HEK293 (cell line): Measurements from ENCODE around the gene MUC21.
A peak's percentile ranks its signal among the peaks of the same experiment; 100 is the strongest.

Experiments used
- CTCF ChIA-PET: fragments of 350-600 bp; formaldehyde crosslinking; extraction: SDS; loops from one replicate; lab custom pipeline; 2021; ENCODE audit warnings: antibody characterized with exemption; lab: Yijun Ruan, JAX
- POLR2A ChIA-PET: fragments of 300-600 bp; formaldehyde crosslinking; extraction: SDS; loops from one replicate; lab custom pipeline; 2020; ENCODE audit warnings: antibody characterized with exemption, inconsistent platforms; lab: Yijun Ruan, JAX
- H3K27ac ChIP-seq: fragments of 200-500 bp; sonication (Bioruptor generic); 2 replicates; pipeline ENCODE4 v1.5.1; 2014; ENCODE audit warnings: low read depth, low read length, control low read depth, inconsistent platforms; ENCODE audit errors: extremely low read depth
- H3K36me3 ChIP-seq, 2 experiments: fragments of 200-500 bp in 1 of 2; sonication (Bioruptor generic) in 1 of 2; 1 replicate in 1 of 2; 2 replicates in 1 of 2; pipeline ENCODE4 v1.5.1; 2014 to 2017; ENCODE audit warnings: inconsistent platforms in 2 of 2, low read length in 2 of 2; ENCODE audit not compliant: control insufficient read depth in 2 of 2, insufficient read depth in 1 of 2
- H3K4me1 ChIP-seq: fragments of 200-500 bp; sonication (Bioruptor generic); 2 replicates; pipeline ENCODE4 v1.5.1; 2014; ENCODE audit warnings: mild to moderate bottlenecking, low read length, inconsistent platforms; ENCODE audit not compliant: control insufficient read depth, insufficient read depth
- H3K4me3 ChIP-seq: 2 replicates; pipeline ENCODE4 v1.5.1; 2011; ENCODE audit warnings: low read depth, mild to moderate bottlenecking, control low read depth, low read length, moderate library complexity
- H3K9me3 ChIP-seq: fragments of 200-500 bp; sonication (Bioruptor generic); 2 replicates; pipeline ENCODE4 v1.5.1; 2014; ENCODE audit warnings: low read depth, low read length, inconsistent platforms; ENCODE audit not compliant: control insufficient read depth, insufficient read depth
- MZF1 ChIP-seq: fragments of 450-650 bp; formaldehyde crosslinking; IDR thresholded peaks from 2 replicates; pipeline ENCODE4 v1.5.1; 2017; ENCODE audit warnings: missing biosample characterization, missing genetic modification characterization, borderline replicate concordance
- OSR2 ChIP-seq: fragments of 450-650 bp; formaldehyde crosslinking; IDR thresholded peaks from 2 replicates; pipeline ENCODE4 v1.5.1; 2016; ENCODE audit warnings: missing biosample characterization, missing genetic modification characterization
- SCRT2 ChIP-seq: fragments of 450-650 bp; formaldehyde crosslinking; IDR thresholded peaks from 2 replicates; pipeline ENCODE4 v1.5.1; 2016; ENCODE audit warnings: missing biosample characterization, missing genetic modification characterization
- ZEB2 ChIP-seq: fragments of 450-650 bp; formaldehyde crosslinking; IDR thresholded peaks from 2 replicates; pipeline ENCODE4 v1.5.1; 2016; ENCODE audit warnings: missing biosample characterization, missing genetic modification characterization
- ZFP37 ChIP-seq: fragments of 450-650 bp; formaldehyde crosslinking; IDR thresholded peaks from 2 replicates; pipeline ENCODE4 v1.5.1; 2016; ENCODE audit warnings: missing biosample characterization, missing genetic modification characterization
- ZFP69B ChIP-seq: fragments of 450-650 bp; formaldehyde crosslinking; IDR thresholded peaks from 2 replicates; pipeline ENCODE4 v1.5.1; 2016; ENCODE audit warnings: missing biosample characterization, missing genetic modification characterization
- ZNF121 ChIP-seq: fragments of 450-650 bp; formaldehyde crosslinking; IDR thresholded peaks from 2 replicates; pipeline ENCODE4 v1.5.1; 2016; ENCODE audit warnings: missing biosample characterization, missing genetic modification characterization
- ZNF132 ChIP-seq: fragments of 450-650 bp; formaldehyde crosslinking; IDR thresholded peaks from 2 replicates; pipeline ENCODE4 v1.5.1; 2017; ENCODE audit warnings: missing biosample characterization, missing genetic modification characterization, borderline replicate concordance
- ZNF211 ChIP-seq: fragments of 450-650 bp; formaldehyde crosslinking; IDR thresholded peaks from 2 replicates; pipeline ENCODE4 v1.5.1; 2016; ENCODE audit warnings: low read depth, missing biosample characterization, missing genetic modification characterization
- ZNF214 ChIP-seq: fragments of 450-650 bp; formaldehyde crosslinking; IDR thresholded peaks from 2 replicates; pipeline ENCODE4 v1.5.1; 2017; ENCODE audit warnings: missing biosample characterization, mild to moderate bottlenecking, missing genetic modification characterization, borderline replicate concordance
- ZNF221 ChIP-seq: fragments of 450-650 bp; formaldehyde crosslinking; IDR thresholded peaks from 2 replicates; pipeline ENCODE4 v1.5.1; 2017; ENCODE audit warnings: missing biosample characterization, missing genetic modification characterization, borderline replicate concordance
- ZNF426 ChIP-seq: fragments of 450-650 bp; formaldehyde crosslinking; IDR thresholded peaks from 2 replicates; pipeline ENCODE4 v1.5.1; 2017; ENCODE audit warnings: missing biosample characterization, missing genetic modification characterization, mild to moderate bottlenecking, inconsistent platforms, moderate library complexity
- ZNF433 ChIP-seq: fragments of 450-650 bp; formaldehyde crosslinking; IDR thresholded peaks from 2 replicates; pipeline ENCODE4 v1.5.1; 2016; ENCODE audit warnings: missing biosample characterization, missing genetic modification characterization, low read depth
- ZNF549 ChIP-seq: fragments of 450-650 bp; IDR thresholded peaks from 2 replicates; pipeline ENCODE4 v1.5.1; 2018; ENCODE audit warnings: missing biosample characterization, missing genetic modification characterization, mild to moderate bottlenecking, inconsistent platforms, moderate library complexity
- ZNF571 ChIP-seq: fragments of 450-650 bp; formaldehyde crosslinking; IDR thresholded peaks from 2 replicates; pipeline ENCODE4 v1.5.0; 2017; ENCODE audit warnings: missing biosample characterization, missing genetic modification characterization
- ZNF600 ChIP-seq: fragments of 450-650 bp; formaldehyde crosslinking; IDR thresholded peaks from 2 replicates; pipeline ENCODE4 v1.5.1; 2016; ENCODE audit warnings: missing biosample characterization, missing genetic modification characterization
- ZNF701 ChIP-seq: fragments of 450-650 bp; formaldehyde crosslinking; IDR thresholded peaks from 2 replicates; pipeline ENCODE4 v1.5.1; 2016; ENCODE audit warnings: missing biosample characterization, missing genetic modification characterization
- ZNF792 ChIP-seq: fragments of 450-650 bp; formaldehyde crosslinking; IDR thresholded peaks from 2 replicates; pipeline ENCODE4 v1.5.1; 2016; ENCODE audit warnings: missing biosample characterization, missing genetic modification characterization
- TF ChIP-seq, protein P1 (sequence below): fragments of 450-650 bp; formaldehyde crosslinking; IDR thresholded peaks from 2 replicates; pipeline ENCODE4 v1.5.1; 2016; ENCODE audit warnings: missing biosample characterization, missing genetic modification characterization
- TF ChIP-seq, protein P2 (sequence below): fragments of 450-650 bp; formaldehyde crosslinking; IDR thresholded peaks from 2 replicates; pipeline ENCODE4 v1.5.1; 2016; ENCODE audit warnings: missing biosample characterization, missing genetic modification characterization
- TF ChIP-seq, protein P3 (sequence below): fragments of 450-650 bp; formaldehyde crosslinking; IDR thresholded peaks from 2 replicates; pipeline ENCODE4 v1.5.1; 2016; ENCODE audit warnings: missing biosample characterization, missing genetic modification characterization

Gene MUC21

DNA sequence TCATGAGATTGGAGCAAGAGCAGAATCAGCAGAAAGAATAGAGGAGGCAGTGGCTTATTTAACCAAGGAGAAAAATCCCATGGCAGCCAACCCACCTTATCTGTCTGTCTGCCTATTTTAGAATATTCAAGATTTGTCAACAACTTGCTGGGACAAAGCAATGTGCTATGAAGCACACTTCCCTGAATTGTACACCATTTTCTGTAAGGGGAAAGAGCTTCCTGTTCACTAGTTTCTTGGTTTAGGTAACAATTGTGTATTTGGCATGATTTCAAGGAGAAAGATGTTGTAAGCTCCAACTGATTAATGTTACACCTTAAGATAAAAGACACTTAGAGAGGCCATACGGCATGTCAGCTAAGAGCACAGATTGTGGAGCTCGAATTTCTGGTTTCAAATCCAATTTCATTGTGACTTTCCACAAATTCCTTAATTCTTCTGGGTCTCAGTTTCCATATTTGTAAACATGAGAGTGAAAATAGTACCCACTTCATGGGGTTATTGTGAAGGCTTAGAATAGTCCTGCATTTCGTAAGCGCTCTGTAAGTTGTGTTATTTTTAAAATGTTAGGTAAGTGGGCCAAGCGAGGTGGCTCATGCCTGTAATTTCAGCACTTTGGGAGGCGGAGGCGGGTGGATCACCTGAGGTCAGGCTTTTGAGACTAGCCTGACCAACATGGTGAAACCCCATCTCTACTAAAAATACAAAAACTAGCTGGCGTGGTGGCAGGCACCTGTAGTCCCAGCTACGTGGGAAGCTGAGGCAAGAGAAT, 21.9 kb downstream of the MUC21 start:
- ChIA-PET CTCF (interaction anchor here (1.2 to 1.5 kb wide), 3 partner anchors 63 to 74 kb away, joined by 3 to 5 read pairs (median 4); no protein-coding TSS in a partner anchor), POLR2A (no interaction called here)
- TF ChIP-seq ZNF121 (tag by site-specific recombination) (no peak), ZFP37 (tag by site-specific recombination) (no peak), ZNF792 (no peak), SCRT2 (tag by site-specific recombination) (no peak), OSR2 (tag by site-specific recombination) (no peak), ZNF600 (tag by site-specific recombination) (no peak), ZNF426 (tag by site-specific recombination) (no peak), ZNF132 (tag by site-specific recombination) (no peak), MZF1 (no peak), ZNF571 (no peak), ZFP69B (tag by site-specific recombination) (no peak), ZNF701 (tag by site-specific recombination) (no peak), ZNF433 (no peak), ZEB2 (tag by site-specific recombination) (no peak)
- TF ChIP-seq, protein P1, sequence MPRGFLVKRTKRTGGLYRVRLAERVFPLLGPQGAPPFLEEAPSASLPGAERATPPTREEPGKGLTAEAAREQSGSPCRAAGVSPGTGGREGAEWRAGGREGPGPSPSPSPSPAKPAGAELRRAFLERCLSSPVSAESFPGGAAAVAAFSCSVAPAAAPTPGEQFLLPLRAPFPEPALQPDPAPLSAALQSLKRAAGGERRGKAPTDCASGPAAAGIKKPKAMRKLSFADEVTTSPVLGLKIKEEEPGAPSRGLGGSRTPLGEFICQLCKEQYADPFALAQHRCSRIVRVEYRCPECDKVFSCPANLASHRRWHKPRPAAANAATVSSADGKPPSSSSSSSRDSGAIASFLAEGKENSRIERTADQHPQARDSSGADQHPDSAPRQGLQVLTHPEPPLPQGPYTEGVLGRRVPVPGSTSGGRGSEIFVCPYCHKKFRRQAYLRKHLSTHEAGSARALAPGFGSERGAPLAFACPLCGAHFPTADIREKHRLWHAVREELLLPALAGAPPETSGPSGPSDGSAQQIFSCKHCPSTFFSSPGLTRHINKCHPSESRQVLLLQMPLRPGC (tag by site-specific recombination): no peak
- 0 out of 2 replicates have a peak, but pooled peaks cover 2% of the 10 kb centered on the region for H3K4me1 ChIP-seq
- H3K36me3 ChIP-seq: no peaks in the 10 kb centered on the region
- H3K27ac ChIP-seq: no peak overlapping the region
- H3K9me3 ChIP-seq: no peaks in the 10 kb centered on the region
- H3K4me3 ChIP-seq: no peak overlapping the region

DNA sequence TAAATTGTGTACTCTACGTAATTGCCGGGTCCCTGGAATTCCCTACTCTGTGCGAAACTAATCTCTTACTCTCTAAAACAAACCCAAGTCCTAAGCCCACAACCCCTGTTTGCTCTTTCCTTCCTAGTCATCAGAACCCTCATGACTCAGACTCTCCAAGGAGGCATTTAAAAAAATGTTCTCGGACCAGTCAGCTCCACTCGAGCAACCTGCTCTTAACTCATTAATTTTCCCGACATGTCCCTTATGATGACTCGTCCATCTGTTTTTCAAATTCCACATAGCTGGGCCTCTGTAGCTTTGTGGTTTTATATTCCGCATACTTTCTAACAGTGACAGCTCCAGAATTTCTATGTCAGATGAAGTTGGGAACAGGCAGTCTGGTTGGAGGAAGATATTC, 24.2 kb downstream of the MUC21 start:
- no peaks in the 10 kb centered on the region for H3K9me3 ChIP-seq
- no peak for TF ChIP-seq ZNF221 (tag by site-specific recombination)
- TF ChIP-seq, protein P2, sequence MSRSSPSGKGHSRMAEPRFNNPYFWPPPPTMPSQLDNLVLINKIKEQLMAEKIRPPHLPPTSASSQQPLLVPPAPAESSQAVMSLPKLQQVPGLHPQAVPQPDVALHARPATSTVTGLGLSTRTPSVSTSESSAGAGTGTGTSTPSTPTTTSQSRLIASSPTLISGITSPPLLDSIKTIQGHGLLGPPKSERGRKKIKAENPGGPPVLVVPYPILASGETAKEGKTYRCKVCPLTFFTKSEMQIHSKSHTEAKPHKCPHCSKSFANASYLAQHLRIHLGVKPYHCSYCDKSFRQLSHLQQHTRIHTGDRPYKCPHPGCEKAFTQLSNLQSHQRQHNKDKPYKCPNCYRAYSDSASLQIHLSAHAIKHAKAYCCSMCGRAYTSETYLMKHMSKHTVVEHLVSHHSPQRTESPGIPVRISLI (tag by site-specific recombination): peak; percentile 60; the same call in 1 of the 2 replicates
- POLR2A ChIA-PET: no interaction called here
- H3K4me1 ChIP-seq: 0 out of 2 replicates have a peak, but pooled peaks cover 2% of the 10 kb centered on the region
- H3K36me3 ChIP-seq: no peaks in the 10 kb centered on the region
- CTCF ChIA-PET: interaction anchor here (0.6 to 1.6 kb wide), 6 partner anchors 20 to 329 kb away, joined by 3 to 6 read pairs (median 4); no protein-coding TSS in a partner anchor
- no peak overlapping the region for H3K4me3 ChIP-seq
- H3K27ac ChIP-seq: no peak overlapping the region

DNA sequence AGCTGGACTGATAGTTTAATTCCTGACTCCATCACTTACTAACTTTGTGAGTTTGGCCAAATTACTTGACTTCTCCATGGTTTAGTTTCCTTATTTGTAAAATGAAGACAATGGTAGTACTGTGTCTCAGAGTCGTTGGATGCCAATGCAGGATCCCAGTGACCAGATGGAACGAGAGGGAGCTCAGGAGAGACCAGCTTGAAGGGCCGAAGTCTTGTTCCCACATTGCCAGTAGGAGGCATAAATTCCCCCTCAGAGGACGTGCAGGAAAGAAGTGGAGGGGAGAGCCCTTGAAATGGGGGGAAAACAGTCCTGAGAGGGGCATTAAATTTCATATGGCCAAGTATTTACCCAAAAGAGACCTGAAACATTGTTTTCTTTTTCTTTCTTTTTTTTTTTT, 24.6 kb downstream of the MUC21 start:
- Histone ChIP-seq H3K36me3 (no peaks in the 10 kb centered on the region), H3K4me3 (no peak overlapping the region), H3K27ac (no peak overlapping the region), H3K4me1 (0 out of 2 replicates have a peak, but pooled peaks cover 2% of the 10 kb centered on the region), H3K9me3 (no peaks in the 10 kb centered on the region)
- CTCF ChIA-PET: interaction anchor here (0.7 to 1.6 kb wide), 6 partner anchors 20 to 79 kb away, joined by 3 to 6 read pairs (median 4); no protein-coding TSS in a partner anchor
- POLR2A ChIA-PET: no interaction called here
- TF ChIP-seq ZNF549 (tag by site-specific recombination): no peak
- no peak for TF ChIP-seq ZNF211 (tag by site-specific recombination)
- TF ChIP-seq, protein P3, sequence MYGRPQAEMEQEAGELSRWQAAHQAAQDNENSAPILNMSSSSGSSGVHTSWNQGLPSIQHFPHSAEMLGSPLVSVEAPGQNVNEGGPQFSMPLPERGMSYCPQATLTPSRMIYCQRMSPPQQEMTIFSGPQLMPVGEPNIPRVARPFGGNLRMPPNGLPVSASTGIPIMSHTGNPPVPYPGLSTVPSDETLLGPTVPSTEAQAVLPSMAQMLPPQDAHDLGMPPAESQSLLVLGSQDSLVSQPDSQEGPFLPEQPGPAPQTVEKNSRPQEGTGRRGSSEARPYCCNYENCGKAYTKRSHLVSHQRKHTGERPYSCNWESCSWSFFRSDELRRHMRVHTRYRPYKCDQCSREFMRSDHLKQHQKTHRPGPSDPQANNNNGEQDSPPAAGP (tag by site-specific recombination): no peak
- TF ChIP-seq ZNF214 (tag by site-specific recombination): no peak
